Smooth muscle cell (in vitro differentiated cells): ENCODE measurements around the gene SNX12. TPM values are rescaled to one million over a fixed set of nuclear protein-coding genes. Genes with fewer than 3 reads are reported as not detected.

Experiments
- DNase-seq: peaks from one replicate; lab custom pipeline; 2025; ENCODE audit not compliant: unreplicated experiment; lab: John Stamatoyannopoulos, UW
- H2AFZ ChIP-seq: fragments of 200-600 bp; sonication (generic); 2 replicates; pipeline ENCODE4 v1.6.0; 2016; ENCODE audit warnings: antibody characterized with exemption, low read depth, mild to moderate bottlenecking
- H3F3A ChIP-seq: fragments of 200-600 bp; sonication (generic); 2 replicates; pipeline ENCODE4 v1.6.0; 2017; ENCODE audit warnings: antibody characterized with exemption, low read depth
- H3K27ac ChIP-seq: fragments of 200-600 bp; sonication (generic); 2 replicates; pipeline ENCODE4 v1.5.1; 2016; ENCODE audit warnings: low read depth, mild to moderate bottlenecking
- H3K27me3 ChIP-seq: fragments of 200-600 bp; sonication (generic); 2 replicates; pipeline ENCODE4 v1.6.1; 2016; ENCODE audit warnings: low read depth, mild to moderate bottlenecking
- H3K36me3 ChIP-seq: fragments of 200-600 bp; sonication (generic); 2 replicates; pipeline ENCODE4 v1.5.1; 2016; ENCODE audit warnings: low read depth
- H3K4me1 ChIP-seq: fragments of 200-600 bp; sonication (generic); 2 replicates; pipeline ENCODE4 v1.5.1; 2016; ENCODE audit warnings: low read depth
- H3K4me2 ChIP-seq: fragments of 200-600 bp; sonication (generic); 2 replicates; pipeline ENCODE4 v1.6.0; 2016; ENCODE audit warnings: mild to moderate bottlenecking
- H3K4me3 ChIP-seq: fragments of 200-600 bp; sonication (generic); 2 replicates; pipeline ENCODE4 v1.5.1; 2016; ENCODE audit warnings: mild to moderate bottlenecking
- H3K79me2 ChIP-seq: fragments of 200-600 bp; sonication (generic); 2 replicates; pipeline ENCODE4 v1.6.0; 2016; ENCODE audit warnings: low read depth, mild to moderate bottlenecking
- H3K9ac ChIP-seq: fragments of 200-600 bp; sonication (generic); 2 replicates; pipeline ENCODE4 v1.6.0; 2016; ENCODE audit warnings: low read depth
- H3K9me3 ChIP-seq: fragments of 200-600 bp; sonication (generic); replicated peaks from 2 replicates; pipeline ENCODE4 v1.5.1; 2016; ENCODE audit warnings: low read depth
- H4K20me1 ChIP-seq: fragments of 200-600 bp; sonication (generic); 2 replicates; pipeline ENCODE4 v1.6.0; 2016; ENCODE audit warnings: low read depth
- CTCF ChIP-seq: fragments of 200-600 bp; sonication (generic); IDR thresholded peaks from 2 replicates; pipeline ENCODE4 v1.5.1; 2017; ENCODE audit warnings: borderline replicate concordance, mild to moderate bottlenecking, antibody characterized with exemption; ENCODE audit not compliant: insufficient read depth, poor library complexity, severe bottlenecking
- WGBS: methylation state at CpG from one replicate; pipeline ENCODE4 v1.1.7; 2016; ENCODE audit warnings: low lambda C conversion rate; 5-methylcytosine and 5-hydroxymethylcytosine counted together
- polyA plus RNA-seq: library from polyadenylated mRNA; unstranded; fragments of >200 nt; fragmentation: Nextera tagmentation; extraction: Ambion mirVana; gene quantifications from 2 replicates; pipeline ENCODE4 v1.2.1, GENCODE V29; 2016
- total RNA-seq: library from RNA; depleted of rRNA; stranded (reverse); fragments of >200 nt; gene quantifications from 2 replicates; pipeline ENCODE4 v1.2.3, GENCODE V29; 2014

SNX12 gene
- total and polyA plus RNA-seq, 2 experiments from 2014 or later = 6.4 to 27.6 TPM

- Histone ChIP-seq H3K27me3 (no peaks in the 10 kb centered on the region), H3K4me1 (no peaks in the 10 kb centered on the region), H3K9ac (no peak overlapping the region), H3K4me2 (no peak overlapping the region), H3K9me3 (no peaks in the 10 kb centered on the region), H2AFZ (no peak overlapping the region), H3K4me3 (no peak overlapping the region), H3K27ac (no peak overlapping the region), H3K79me2 (no peaks in the 10 kb centered on the region), H3K36me3 (no peaks in the 10 kb centered on the region), H3F3A (no peaks in the 10 kb centered on the region), H4K20me1 (no peaks in the 10 kb centered on the region)
- no peak for DNase-seq
- TF ChIP-seq CTCF = no peak
- 82% methylated on average over 4 of the region's 4 CpGs for WGBS
Observed at GRCh38 chrX:71107245-71107644, 39.1 kb upstream of the SNX12 start.

GRCh38 chrX:71106427-71106826 is 38.3 kb upstream of the SNX12 start, which contains the start of gene CXorf65:
Gene CXorf65 (minus strand): TSS chrX:71106740. CDS start chrX:71106556, 184 bp downstream.
- no peaks in the 10 kb centered on the region for H3K27me3 ChIP-seq
- no peak within 1 kb of the TSS for H3K9ac ChIP-seq
- DNase-seq = no peak
- no peak within 1 kb of the TSS for H3K4me2 ChIP-seq
- no peak within 1 kb of the TSS for H2AFZ ChIP-seq
- no peak within 1 kb of the TSS for H3K27ac ChIP-seq
- no peaks in the 10 kb centered on the region for H3K4me1 ChIP-seq
- no peaks in the 10 kb centered on the region for H3F3A ChIP-seq
- no peaks in the 10 kb centered on the region for H3K79me2 ChIP-seq
- TF ChIP-seq CTCF = no peak
- WGBS = 73% methylated on average over 1 of the region's 1 CpG
- H3K4me3 ChIP-seq = no peak within 1 kb of the TSS
- no peaks in the 10 kb centered on the region for H3K9me3 ChIP-seq
- no peaks in the 10 kb centered on the region for H4K20me1 ChIP-seq
- H3K36me3 ChIP-seq = no peaks in the 10 kb centered on the region

GRCh38 chrX:71105628-71106027 is 37.5 kb upstream of the SNX12 start:
- H2AFZ ChIP-seq = no peak overlapping the region
- no peak overlapping the region for H3K9ac ChIP-seq
- no peak overlapping the region for H3K4me3 ChIP-seq
- H3K27ac ChIP-seq = no peak overlapping the region
- no peaks in the 10 kb centered on the region for H3K36me3 ChIP-seq
- 86% methylated on average over 3 of the region's 3 CpGs for whole genome bisulfite sequencing
- H3F3A ChIP-seq = no peaks in the 10 kb centered on the region
- H3K4me1 ChIP-seq = no peaks in the 10 kb centered on the region
- no peaks in the 10 kb centered on the region for H3K27me3 ChIP-seq
- H3K9me3 ChIP-seq = no peaks in the 10 kb centered on the region
- H4K20me1 ChIP-seq = no peaks in the 10 kb centered on the region
- no peak for TF ChIP-seq CTCF
- no peaks in the 10 kb centered on the region for H3K79me2 ChIP-seq
- no peak for DNase-seq
- no peak overlapping the region for H3K4me2 ChIP-seq
